HCT116 (cell line): ENCODE measurements around the gene OR51F1.

Experiments
- ATF3 ChIP-seq: IDR thresholded peaks from 2 replicates; pipeline ENCODE4 v1.6.1; 2012
- CBX3 ChIP-seq: IDR thresholded peaks from 2 replicates; pipeline ENCODE4 v1.6.1; 2012; ENCODE audit warnings: low read depth
- CTCF ChIP-seq, 3 experiments: fragments of 200-600 bp in 1 of 3; sonication (generic) in 1 of 3; IDR thresholded peaks in 2 of 3; conservative IDR thresholded peaks in 1 of 3; 2 replicates each; pipeline ENCODE4 v1.5.1; 2012 to 2017; ENCODE audit warnings: low read depth in 2 of 3, low read length in 2 of 3, antibody characterized with exemption in 1 of 3, borderline replicate concordance in 1 of 3, control low read depth in 1 of 3, mild to moderate bottlenecking in 1 of 3, mixed read lengths in 1 of 3, mixed run types in 1 of 3, moderate library complexity in 1 of 3; ENCODE audit not compliant: insufficient read depth in 1 of 3
- EZH2phosphoT487 ChIP-seq: fragments of 200-600 bp; IDR thresholded peaks from 2 replicates; pipeline ENCODE4 v1.6.1; 2018; ENCODE audit warnings: antibody characterized with exemption, borderline replicate concordance
- FOSL1 ChIP-seq: IDR thresholded peaks from 2 replicates; pipeline ENCODE4 v1.6.1; 2012; ENCODE audit warnings: low read depth
- POLR2A ChIP-seq: IDR thresholded peaks from 2 replicates; pipeline ENCODE4 v1.7.0; 2011; ENCODE audit warnings: borderline replicate concordance; ENCODE audit not compliant: insufficient read depth, insufficient read length; ENCODE audit errors: extremely low read depth
- SP1 ChIP-seq: IDR thresholded peaks from 2 replicates; pipeline ENCODE4 v1.6.1; 2012; ENCODE audit warnings: low read depth

GRCh38 chr11:4769838-4770237 is at the start of gene OR51F1:
- no peak for TF ChIP-seq SP1
- no peak for TF ChIP-seq CTCF (IDR thresholded peaks at IDR 0.05 in 2 of 3, conservative IDR thresholded peaks at IDR 0.05 in 1 of 3; ENCODE audit: borderline replicate concordance in 1 of 3, insufficient read depth in 1 of 3, low read depth in 2 of 3, low read length in 2 of 3)
- no peak for TF ChIP-seq POLR2A
- no peak for TF ChIP-seq EZH2phosphoT487
- no peak for TF ChIP-seq FOSL1
- no peak for TF ChIP-seq CBX3
- no peak for TF ChIP-seq ATF3
